Cardiac septum (tissue), 1 donor: ENCODE measurements around the gene NRG3. TPM values are rescaled to one million over a fixed set of nuclear protein-coding genes. Genes with fewer than 3 reads are reported as not detected.

Source experiments
- DNase-seq: peaks from one replicate; pipeline ENCODE4 v3.0.0-alpha.2; 2020; ENCODE audit warnings: low spot score
- intact Hi-C: fragments of 100-400 bp; cut with DNase I; formaldehyde crosslinking; loops from one replicate; pipeline ENCODE4 v1.14.0; 2022
- total RNA-seq: library from RNA; stranded (reverse); fragmentation: NEBNext Ultra II Directional; extraction: Animal tissue kit (Norgen Biotek cat#: 25700); gene quantifications from one replicate; pipeline ENCODE4 v1.2.1, GENCODE V29; 2021
- donor health status: DM: no; HTN: no; CAD: no.

Gene NRG3
- total RNA-seq, 1 donor from 2014 or later = 0.57 TPM

DNA sequence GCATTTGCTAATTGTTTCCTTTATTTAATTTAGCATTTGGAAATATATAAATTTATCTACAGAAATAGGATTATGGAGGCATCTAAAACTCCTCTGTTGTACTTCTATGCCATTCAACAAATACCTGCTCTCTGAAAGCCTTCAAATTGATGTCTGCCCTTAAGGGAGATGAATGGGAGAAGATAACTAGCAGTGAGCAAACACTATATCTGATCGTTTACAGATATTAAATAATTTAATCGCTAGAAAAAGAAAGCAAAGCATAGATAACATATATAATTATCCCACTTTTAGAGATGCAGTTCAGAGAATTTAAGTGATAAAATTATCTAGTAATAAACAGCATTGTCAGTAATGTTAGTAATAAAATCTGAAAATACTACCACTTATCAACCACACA lies 524.9 kb downstream of the NRG3 start:
- intact Hi-C loops = no loop called here
- no peak for DNase-seq

DNA sequence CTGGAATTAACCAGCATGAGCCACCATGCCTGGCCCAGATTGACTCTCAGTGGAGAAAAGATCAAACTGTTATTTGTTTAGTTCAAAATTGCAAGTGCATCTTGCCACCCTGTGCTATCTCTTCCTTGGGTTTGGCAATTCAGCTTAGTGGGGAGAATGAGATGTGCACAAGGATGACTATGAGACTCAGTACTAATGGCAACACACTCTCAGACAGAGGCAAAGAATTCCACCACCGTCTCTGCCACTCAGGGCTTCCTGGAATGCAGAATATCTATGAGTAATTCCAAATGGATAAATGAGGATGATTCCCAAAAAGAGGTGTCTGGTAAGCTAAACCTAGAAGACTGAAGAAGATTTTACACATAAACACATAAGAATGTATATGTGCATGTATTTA lies 525.8 kb downstream of the NRG3 start:
- intact Hi-C loops = no loop called here
- DNase-seq = no peak

DNA sequence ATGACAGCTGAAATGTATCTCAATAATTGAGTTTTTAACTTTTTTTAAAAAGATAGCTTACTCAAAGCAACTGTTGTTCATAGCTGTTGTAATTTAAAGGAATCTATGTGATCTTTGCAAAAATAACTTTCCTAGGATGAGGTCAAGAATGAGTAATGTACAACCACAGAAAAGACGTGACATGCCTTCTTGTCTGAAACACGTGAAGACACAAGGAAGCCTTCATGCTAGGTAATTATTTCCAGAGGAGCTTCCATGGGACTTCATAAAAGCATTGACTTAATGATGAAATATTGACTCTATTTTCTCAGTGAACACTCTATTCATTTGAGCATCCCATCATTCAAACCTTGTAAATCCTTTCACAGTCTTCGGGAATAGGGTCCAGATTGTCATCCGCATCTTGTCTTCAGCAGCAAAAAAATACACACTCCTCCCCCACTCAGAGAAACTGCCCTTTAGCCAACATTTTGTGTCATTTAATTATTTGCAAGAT lies 528.0 kb downstream of the NRG3 start:
- no peak for DNase-seq

DNA sequence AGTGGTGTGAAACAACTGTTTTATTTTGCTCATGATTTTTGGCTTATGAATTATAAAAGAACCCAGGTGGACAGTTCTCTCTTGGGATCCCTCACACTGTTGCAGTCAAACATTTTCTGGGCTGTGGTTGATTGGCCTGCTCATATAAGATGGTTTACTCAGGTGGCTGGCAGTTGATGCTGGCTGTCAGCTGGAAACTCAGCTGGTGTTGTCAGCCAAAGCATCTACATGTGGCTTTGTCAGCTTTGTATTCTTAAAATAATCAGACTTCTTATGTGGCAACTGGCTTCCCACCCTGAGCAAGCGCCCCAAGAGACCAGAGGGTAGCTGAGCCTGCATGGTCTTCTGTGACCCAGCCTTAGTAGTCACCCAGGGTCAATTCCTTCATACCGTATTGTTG lies 534.7 kb downstream of the NRG3 start:
- no peak for DNase-seq
- intact Hi-C loops = no loop called here

More for the DNA sequence above, 528.0 kb downstream of the NRG3 start:
- intact Hi-C loops = no loop called here

DNA sequence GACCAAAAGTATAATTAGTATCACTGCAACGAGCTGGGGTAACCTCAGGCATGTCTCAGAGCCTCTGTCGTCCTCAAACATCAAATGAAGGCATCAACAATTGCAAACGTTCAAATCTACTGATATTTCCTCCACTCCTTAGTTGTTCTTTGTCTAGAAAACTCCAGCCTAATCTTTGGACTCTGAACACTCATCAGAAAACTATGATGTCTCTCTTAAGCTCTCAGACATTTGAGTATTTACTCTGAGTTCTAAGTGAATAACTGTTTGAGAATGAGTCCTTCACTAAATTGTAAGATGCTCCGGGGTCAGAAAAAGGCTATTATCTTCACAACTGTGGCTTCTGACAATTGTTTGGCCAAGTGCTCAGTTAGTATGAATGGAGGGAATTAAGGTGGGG lies 536.4 kb downstream of the NRG3 start:
- DNase-seq = no peak
- intact Hi-C loops = no loop called here

DNA sequence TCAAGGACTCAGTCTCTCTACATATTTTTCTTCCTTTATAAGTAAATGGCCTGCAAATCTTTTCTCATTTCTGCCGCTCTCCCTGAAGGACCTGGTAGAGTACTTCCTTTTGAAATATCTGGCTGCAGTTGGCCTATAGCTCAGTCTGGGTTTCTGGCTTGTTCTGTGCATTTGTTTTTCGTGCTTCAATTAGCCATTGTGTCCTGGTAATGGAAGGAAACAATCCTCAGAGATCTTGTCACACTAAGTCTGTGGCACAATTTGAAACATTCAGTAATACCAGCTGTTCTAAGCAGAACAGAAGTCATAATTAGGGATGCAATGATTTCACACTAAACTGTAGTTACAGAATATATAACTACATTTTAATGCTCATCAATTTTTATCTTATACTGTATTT lies 545.0 kb downstream of the NRG3 start:
- no peak for DNase-seq
- intact Hi-C loops = no loop called here

DNA sequence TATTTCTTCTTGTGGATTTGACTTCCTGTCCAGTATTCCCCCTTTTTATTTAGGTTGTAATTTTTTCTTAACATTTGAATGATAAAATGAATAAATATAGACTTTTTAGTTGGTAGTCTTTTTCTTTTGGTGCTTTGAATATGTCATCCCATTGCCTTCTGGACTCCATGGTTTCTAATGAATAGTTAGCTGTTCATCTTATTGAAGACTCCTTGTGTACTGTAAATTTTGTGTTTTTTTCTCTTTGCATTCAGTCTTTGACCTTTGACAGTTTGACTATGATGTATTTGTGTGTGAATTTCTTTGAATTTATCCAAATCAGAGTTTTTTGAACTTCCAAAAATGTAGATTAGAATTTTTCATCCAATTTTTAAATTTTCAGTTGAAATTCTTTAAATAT lies 554.3 kb downstream of the NRG3 start:
- intact Hi-C loops = no loop called here
- no peak for DNase-seq

DNA sequence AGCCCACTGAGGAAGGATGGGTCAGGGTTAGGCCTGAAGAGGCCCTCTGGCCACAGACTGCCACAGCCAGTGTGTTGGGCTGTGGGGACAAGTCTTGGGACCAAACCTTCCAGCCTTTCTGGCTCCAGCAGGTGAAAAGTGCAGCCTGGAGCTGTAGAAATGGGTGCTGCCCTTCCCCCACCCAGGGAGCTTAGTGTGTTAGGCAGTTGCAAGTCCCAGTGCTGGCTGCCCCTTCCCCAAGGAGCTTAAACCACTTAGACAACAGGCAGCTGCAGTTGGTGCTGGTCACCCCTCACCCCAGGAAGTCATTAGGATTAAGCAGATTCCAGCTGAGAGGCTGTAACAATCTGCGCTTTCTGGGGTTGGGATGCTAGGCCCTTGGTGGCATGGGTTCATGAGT lies 563.3 kb downstream of the NRG3 start:
- DNase-seq = no peak
- intact Hi-C loops = no loop called here

DNA sequence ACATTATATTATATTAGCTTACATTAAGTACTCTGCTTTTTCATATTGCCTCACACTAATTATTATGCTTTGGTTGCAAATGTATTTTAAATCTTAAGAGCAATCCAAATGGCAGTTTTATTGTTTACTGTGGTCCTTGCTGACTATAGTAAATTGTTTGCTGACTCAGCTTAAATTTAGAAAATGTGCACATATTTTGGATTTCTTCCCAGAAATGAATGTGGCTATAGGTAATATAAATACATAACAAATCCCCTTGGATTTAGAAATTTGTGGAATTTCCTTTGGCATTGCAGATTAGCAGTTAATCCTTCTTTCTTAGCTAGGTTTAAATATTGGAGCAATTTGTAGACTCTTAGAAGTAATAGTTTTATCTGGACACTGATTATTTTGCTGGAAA lies 565.8 kb downstream of the NRG3 start:
- no peak for DNase-seq
- intact Hi-C loops = no loop called here

DNA sequence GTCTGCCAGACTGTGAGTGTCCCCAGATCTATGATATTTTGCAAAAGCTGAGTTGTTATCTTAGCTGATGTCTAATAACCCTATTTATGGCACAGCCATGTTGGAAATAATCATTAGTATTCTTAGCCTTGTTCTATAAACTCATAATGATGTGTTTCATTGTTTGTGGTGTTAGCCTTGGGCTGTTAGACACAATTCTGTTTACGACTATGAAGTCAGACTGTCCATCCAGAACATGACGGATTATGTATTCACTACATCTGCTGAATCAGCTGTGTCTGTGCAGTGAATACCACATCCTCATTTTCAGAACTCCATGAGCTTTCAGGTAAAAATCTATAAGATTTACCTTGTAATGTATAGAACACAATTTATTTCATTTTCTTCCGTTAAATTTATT lies 577.1 kb downstream of the NRG3 start:
- no peak for DNase-seq
- intact Hi-C loops = no loop called here

DNA sequence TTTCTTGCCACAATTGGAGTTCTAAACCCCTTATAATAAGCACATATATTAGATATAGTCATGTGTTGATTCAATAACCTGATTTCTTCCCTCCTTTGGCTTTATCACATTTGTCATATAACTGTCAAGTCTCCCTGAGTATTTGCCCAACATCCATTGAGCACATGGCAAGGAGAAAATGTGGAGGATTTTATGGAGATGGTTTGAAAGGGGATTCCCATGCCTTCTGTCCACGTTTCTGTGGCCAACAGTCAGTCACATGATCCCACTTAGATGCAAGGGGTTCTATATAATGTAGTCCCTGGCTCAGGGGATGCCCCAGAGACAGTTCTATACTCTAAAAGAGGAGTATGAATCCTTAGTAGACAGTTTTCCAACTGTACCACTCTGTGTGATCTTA lies 577.7 kb downstream of the NRG3 start:
- no peak for DNase-seq
- intact Hi-C loops = no loop called here

DNA sequence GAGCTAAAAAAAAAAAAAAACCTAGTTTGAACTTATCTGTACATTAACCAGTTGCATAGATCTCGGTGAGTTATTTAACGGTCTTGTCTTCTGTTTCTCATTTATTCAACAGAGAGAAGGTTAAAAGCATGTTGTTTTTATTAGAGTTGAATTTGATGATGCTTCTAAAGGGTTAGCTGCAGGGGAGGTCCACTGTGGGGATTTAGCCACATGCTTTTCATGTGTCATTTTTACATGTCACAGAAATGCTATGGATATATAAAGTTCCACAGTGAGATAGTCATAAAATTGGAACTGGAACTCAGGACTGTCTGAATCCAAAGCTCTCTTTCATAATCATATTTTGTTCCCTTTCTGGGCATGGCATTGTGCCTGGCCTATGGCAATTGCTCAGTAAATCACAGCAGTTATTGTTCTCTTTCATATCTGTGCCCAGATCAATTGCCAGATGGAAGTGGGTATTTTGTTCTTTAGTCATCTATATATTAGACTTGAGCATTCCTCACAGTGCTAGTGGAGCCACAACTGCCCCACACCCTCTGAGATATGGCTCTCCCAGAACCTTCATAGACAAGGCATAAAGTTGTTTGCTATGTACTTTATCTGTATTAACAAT lies 578.8 kb downstream of the NRG3 start:
- no peak for DNase-seq
- intact Hi-C loops = no loop called here

DNA sequence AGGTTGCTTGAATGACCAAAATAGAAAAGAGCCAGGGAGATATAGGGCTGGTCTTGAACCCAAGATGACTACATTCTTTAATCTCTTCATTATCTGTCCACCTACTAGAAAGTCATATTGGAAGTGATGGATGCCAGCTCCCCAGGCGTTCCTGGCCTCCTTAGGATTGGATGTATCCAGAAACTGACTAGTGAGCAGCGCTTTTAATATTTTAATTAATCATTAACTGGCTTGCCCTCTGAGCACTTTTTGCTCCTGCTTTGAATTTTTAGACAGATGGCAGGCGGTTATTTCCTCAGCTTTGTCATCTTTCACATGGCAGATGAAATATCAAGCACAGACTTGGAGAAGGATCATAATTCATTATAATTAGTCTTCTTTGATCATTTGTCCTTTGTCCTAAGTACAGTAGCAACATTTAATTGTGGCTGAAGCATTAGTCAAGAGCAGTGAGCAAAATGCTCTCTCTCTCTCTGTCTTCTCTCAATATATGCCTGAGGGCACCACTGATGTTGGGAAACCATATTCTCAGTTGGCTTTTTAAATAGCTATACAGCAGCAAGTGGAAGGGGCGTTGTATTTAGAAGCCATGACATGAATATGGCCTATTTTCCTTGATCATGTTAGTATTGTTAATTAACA lies 588.0 kb downstream of the NRG3 start:
- no peak for DNase-seq

DNA sequence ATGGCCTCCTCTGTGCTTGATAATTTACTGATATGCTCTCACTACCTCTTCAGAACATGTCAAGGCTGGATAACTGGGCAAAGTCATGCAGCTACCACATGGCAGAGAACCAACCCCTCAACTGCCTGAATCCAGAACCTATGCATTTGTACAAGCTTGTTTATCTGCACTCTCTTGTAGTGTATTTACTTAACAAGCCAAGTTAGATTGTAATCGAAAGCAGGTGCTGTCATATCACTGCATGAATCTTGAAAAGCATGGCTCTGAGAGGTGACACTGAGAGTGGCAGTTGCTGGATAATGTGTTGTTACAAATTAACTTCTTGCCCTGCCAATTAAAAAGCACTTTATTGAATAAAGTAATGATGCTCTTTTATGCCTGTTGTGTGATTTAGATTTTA lies 588.6 kb downstream of the NRG3 start:
- intact Hi-C loops = no loop called here
- DNase-seq = no peak

More for the DNA sequence above, 588.0 kb downstream of the NRG3 start:
- intact Hi-C loops = no loop called here

DNA sequence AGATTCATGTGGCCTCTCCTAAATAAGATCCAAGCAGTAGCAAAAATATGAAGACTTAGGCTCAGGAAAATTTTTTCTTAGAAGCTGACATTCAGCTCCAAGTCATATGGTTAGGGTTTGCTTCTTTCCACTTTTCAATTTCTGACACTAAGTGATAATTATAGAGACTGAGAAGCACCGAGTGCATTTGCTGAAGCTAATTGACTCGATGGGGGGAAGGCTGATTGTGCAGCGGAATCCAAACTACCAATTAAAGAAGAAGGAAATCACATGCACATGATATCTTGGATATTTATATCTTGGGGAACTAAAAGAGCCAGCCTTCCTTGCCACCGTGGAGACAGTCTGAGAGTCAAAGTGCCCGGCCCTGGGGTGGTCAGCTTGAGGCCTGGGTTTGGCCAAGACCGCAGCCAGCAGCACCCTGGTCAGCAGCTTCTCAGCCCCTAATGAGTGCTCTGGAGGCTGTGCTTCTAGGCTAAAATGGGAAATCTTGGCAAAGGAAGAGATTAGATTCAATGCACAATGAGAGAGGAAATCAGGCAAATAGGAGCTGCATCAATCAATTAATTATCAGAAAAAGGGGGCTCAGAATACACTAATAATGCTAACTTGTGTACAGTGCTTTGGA lies 589.3 kb downstream of the NRG3 start:
- intact Hi-C loops = no loop called here

DNA sequence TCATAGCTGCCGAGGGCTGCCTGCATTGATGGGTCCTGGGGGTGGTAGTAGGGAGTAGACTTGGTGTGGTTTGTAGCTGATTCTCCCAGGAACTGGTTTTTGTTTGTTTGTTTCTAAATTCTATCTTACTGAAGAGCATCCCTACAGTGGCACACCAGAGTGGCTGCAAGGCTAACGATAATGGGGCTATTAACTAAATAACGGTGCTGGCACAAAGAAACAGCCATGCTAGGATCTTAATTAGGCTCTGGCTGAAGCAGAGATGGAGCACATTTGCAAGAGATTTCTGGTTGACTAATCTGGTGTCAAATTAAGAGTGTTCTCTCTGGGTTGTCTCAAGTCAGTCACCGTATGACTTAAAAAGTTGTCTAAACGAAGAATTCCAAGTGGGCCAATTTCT lies 590.0 kb downstream of the NRG3 start:
- DNase-seq = no peak
- intact Hi-C loops = no loop called here

More for the DNA sequence above, 589.3 kb downstream of the NRG3 start:
- no peak for DNase-seq

DNA sequence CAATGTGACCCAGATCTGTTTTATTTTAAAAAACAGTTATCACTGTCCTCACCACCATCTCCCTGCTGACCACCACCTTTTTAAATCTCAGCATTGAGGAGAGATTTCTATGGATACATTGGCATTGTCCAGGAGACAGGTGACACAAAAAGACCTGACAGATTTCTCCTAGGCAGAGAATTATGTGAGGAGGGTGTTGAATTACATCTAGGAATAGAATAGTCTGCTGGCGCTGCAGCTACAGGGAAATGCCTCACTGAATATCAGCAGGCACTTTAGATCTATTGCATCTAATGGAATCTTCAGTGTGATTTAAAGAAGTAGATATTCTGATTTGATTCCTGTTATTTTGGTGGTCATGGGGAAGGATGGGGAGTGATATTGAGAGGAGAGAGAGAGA lies 593.5 kb downstream of the NRG3 start:
- intact Hi-C loops = no loop called here

DNA sequence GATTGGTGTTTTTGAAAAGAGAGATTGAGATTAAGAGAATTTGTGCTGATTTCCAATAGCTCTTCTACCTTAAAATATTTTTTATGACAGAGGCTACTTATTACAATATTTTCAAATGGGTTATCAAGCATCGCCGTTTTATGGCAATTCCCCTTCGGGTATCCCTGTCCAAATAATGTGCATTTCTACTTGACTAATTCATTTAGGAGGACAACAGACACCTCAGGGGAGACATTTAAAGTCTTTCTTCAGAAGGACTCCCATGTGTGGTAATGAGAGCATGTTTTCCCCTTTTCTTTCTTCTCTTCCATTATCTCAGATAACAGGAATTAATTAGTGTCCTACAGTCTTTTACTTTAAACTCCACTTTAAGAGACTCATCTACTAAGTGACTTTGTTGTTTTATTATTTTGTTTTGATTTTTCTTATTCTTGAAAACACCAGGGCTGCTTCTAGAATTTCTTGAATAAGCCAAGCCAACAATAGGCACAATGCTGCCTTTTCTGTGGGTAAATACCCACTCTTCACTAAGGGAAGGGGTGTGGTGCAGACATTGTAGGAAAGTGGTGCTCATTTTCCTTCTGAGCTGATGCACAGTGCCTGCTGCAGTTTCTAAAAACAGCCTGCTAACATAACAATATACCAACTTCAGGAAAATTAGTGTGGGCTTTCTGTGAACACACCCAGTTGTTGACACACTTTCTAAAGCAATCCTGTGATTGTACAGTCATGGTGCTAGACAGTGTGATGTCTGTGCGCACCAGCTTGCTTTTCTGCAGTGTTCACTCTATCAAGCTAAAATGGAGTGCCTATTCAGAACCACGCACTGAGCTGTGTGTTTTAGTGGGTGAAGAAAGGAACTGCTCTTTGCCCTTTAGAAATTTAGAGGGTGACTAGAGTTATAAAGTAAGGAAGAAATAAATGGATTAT lies 597.7 kb downstream of the NRG3 start:
- DNase-seq = no peak
- intact Hi-C loops = no loop called here

More for the DNA sequence above, 593.5 kb downstream of the NRG3 start:
- DNase-seq = no peak

DNA sequence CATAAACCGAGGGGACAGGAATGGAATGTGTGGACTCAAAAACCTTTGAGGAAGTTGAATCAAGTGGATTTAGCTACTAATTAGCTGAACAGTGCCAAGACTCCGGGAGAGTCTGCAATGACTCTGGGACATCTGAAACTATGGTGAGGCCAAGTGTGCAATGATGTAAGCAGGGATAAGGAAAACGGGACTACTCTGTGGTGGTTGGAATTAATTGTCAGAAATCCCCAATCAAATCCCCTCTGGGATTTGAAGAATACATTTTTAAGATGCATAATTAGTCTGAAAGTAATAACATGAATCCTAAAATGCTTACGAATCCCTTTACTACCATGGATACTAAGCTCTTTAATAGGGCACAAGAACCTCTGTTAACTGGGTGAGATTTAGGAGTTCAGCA lies 602.8 kb downstream of the NRG3 start:
- no peak for DNase-seq
- intact Hi-C loops = no loop called here

DNA sequence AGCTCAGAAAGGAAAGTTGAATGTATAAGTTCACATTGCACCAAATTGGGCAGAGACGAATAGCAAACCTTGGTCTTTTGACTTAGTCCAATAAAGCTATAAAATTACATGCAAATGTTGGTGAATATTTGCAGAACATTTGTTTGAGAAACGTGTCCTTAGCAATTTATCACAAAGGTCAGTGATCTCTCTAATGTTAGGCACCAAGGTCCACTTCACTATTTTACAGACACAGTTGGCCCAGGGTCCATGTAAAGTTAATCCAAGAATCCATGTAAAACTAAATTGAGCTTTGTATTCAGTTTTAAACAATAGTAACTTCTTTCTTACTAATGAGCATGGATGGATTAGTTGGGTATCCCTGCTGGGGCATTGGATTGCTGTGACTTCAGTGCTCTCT lies 617.7 kb downstream of the NRG3 start:
- no peak for DNase-seq
- intact Hi-C loops = no loop called here
